Myocyte (in vitro differentiated cells): ENCODE data around the gene ELF3. TPM values are rescaled to one million over a fixed set of nuclear protein-coding genes. Genes with fewer than 3 reads are reported as not detected.
"Not testable (repeated sequence)": the region's sequence is repeated elsewhere in the genome, so short reads cannot be mapped to it uniquely, and the experiment has no call there.

Experiments used
- DNase-seq: peaks from one replicate; pipeline ENCODE4 v3.0.0-alpha.2; 2012; ENCODE audit warnings: low read depth
- total RNA-seq: library from RNA; depleted of rRNA; stranded (reverse); fragments of >200 nt; gene quantifications from 2 replicates; pipeline ENCODE4 v1.2.3, GENCODE V29; 2014

ELF3 gene
- total RNA-seq, 1 donor from 2014 or later: not detected

GRCh38 chr1:202007805-202008489 lies 2.4 kb upstream of the ELF3 start:
- DNase-seq: no peak

- peak; percentile 80 for DNase-seq
Observed at GRCh38 chr1:202009326-202010179, 834 bp upstream of the ELF3 start.

- DNase-seq: no peak
Observed at GRCh38 chr1:202011994-202012393, 1.6 kb downstream of the ELF3 start.

GRCh38 chr1:202012544-202013478 lies 2.4 kb downstream of the ELF3 start:
- no peak for DNase-seq

- no peak for DNase-seq
Observed at GRCh38 chr1:202013603-202014002, 3.2 kb downstream of the ELF3 start.

GRCh38 chr1:202014060-202014459 lies 3.7 kb downstream of the ELF3 start:
- DNase-seq: no peak

- DNase-seq: no peak
Observed at GRCh38 chr1:202014915-202015661, 4.7 kb downstream of the ELF3 start.

- DNase-seq: no peak
Observed at GRCh38 chr1:202015662-202015937, 5.2 kb downstream of the ELF3 start.

GRCh38 chr1:202016022-202016810 lies 5.8 kb downstream of the ELF3 start:
- no peak for DNase-seq

- no peak for DNase-seq
Observed at GRCh38 chr1:202016811-202017748, 6.7 kb downstream of the ELF3 start.

- DNase-seq: no peak
Observed at GRCh38 chr1:202017749-202018467, 7.5 kb downstream of the ELF3 start.

- no peak for DNase-seq
Observed at GRCh38 chr1:202018468-202019234, 8.3 kb downstream of the ELF3 start.

GRCh38 chr1:202019235-202019558 lies 8.8 kb downstream of the ELF3 start:
- not testable (repeated sequence) for DNase-seq

GRCh38 chr1:202023001-202023433 lies 12.6 kb downstream of the ELF3 start:
- DNase-seq: no peak

GRCh38 chr1:202029171-202029665 lies 18.8 kb downstream of the ELF3 start:
- DNase-seq: peak; percentile 32

- no peak for DNase-seq
Observed at GRCh38 chr1:202029727-202030126, 19.3 kb downstream of the ELF3 start.

- no peak for DNase-seq
Observed at GRCh38 chr1:202031796-202032195, 21.4 kb downstream of the ELF3 start.
